Panc1 (cell line): ENCODE results near the gene TOMM40. TPM values are rescaled to one million over a fixed set of nuclear protein-coding genes. Genes with fewer than 3 reads are reported as not detected.

Experiments used
- ATAC-seq: fragments of 200-7000 bp; cut with Tn5 transposase; 2 replicates; pipeline ENCODE4 v1.9.1; 2020; ENCODE audit warnings: mild to moderate bottlenecking, moderate library complexity
- BruUV-seq: library from RNA; stranded (reverse); fragments of 400-500 nt; replicated peaks from 2 replicates; lab custom pipeline; 2021; lab: Mats Ljungman, UMichigan
- CTCF ChIA-PET: fragments of 300-600 bp; sonication (Branson Sonifier 250); formaldehyde crosslinking; loops from one replicate; lab custom pipeline; 2022; ENCODE audit warnings: antibody characterized with exemption; lab: Charles Lee
- POLR2A ChIA-PET: fragments of 300-600 bp; sonication (Branson Sonifier 250); formaldehyde crosslinking; loops from one replicate; lab custom pipeline; 2022; ENCODE audit warnings: antibody characterized with exemption; lab: Charles Lee
- DNase-seq: peaks from one replicate; pipeline ENCODE4 v3.0.0-alpha.2; 2010; ENCODE audit warnings: low read depth, low spot score
- H3K27ac ChIP-seq: 2 replicates; pipeline ENCODE4 v1.5.1; 2011; ENCODE audit warnings: mild to moderate bottlenecking, low read length, inconsistent platforms
- H3K27me3 ChIP-seq: fragments of 200-500 bp; sonication (Bioruptor generic); 2 replicates; pipeline ENCODE4 v1.6.0; 2014; ENCODE audit warnings: low read length, inconsistent platforms; ENCODE audit not compliant: control insufficient read depth, insufficient read depth
- H3K36me3 ChIP-seq: fragments of 200-500 bp; sonication (Bioruptor generic); 2 replicates; pipeline ENCODE4 v1.5.1; 2014; ENCODE audit warnings: inconsistent platforms, mild to moderate bottlenecking, low read length, moderate library complexity; ENCODE audit not compliant: control insufficient read depth, insufficient read depth
- H3K4me1 ChIP-seq: 2 replicates; pipeline ENCODE4 v1.5.1; 2011; ENCODE audit warnings: inconsistent platforms, mild to moderate bottlenecking, low read length, moderate library complexity; ENCODE audit not compliant: control insufficient read depth, insufficient read depth
- H3K4me3 ChIP-seq, 2 experiments: 2 replicates each; pipeline ENCODE4 v1.5.1; 2011 to 2012; ENCODE audit warnings: low read depth in 2 of 2, low read length in 2 of 2, mild to moderate bottlenecking in 2 of 2, inconsistent platforms in 1 of 2, moderate library complexity in 1 of 2
- H3K9me3 ChIP-seq: fragments of 200-500 bp; sonication (Bioruptor generic); 2 replicates; pipeline ENCODE4 v1.5.1; 2014; ENCODE audit warnings: low read depth, mild to moderate bottlenecking, inconsistent platforms, low read length, moderate library complexity; ENCODE audit not compliant: control insufficient read depth, insufficient read depth
- CTCF ChIP-seq: fragments of 450-650 bp; IDR thresholded peaks from 2 replicates; pipeline ENCODE4 v1.5.1; 2017; ENCODE audit warnings: mild to moderate bottlenecking
- REST ChIP-seq, 2 experiments: IDR thresholded peaks; 2 replicates each; pipeline ENCODE4 v1.6.1; 2011 to 2012; ENCODE audit warnings: low read depth in 2 of 2, control low read depth in 1 of 2, low read length in 1 of 2, mild to moderate bottlenecking in 1 of 2, moderate library complexity in 1 of 2; ENCODE audit not compliant: insufficient read depth in 1 of 2
- SIN3A ChIP-seq: IDR thresholded peaks from 2 replicates; pipeline ENCODE4 v1.6.1; 2012; ENCODE audit warnings: low read depth, mild to moderate bottlenecking, low read length, moderate library complexity, borderline replicate concordance; ENCODE audit not compliant: insufficient read depth
- TCF7L2 ChIP-seq: IDR thresholded peaks from 2 replicates; pipeline ENCODE4 v1.6.1; 2011; ENCODE audit warnings: mild to moderate bottlenecking, low read depth, low read length, inconsistent platforms
- in situ Hi-C: cut with HindIII; loops from 2 replicates; pipeline ENCODE4 v1.10.0; 2016; ENCODE audit warnings: low sequenced_read_pairs, low pct_unique_long_range_greater_than_20kb
- intact Hi-C: fragments of 100-400 bp; cut with micrococcal nuclease; formaldehyde crosslinking; loops from one replicate; pipeline ENCODE4 v1.10.0; 2022; ENCODE audit not compliant: unreplicated experiment
- total RNA-seq: library from RNA; stranded (reverse); gene quantifications from one replicate; pipeline ENCODE4 v1.2.1, GENCODE V29; 2021; ENCODE audit not compliant: unreplicated experiment

TOMM40 gene
- total RNA-seq, 1 experiment from 2014 or later: 147 TPM

GRCh38 chr19:44875666-44876451, 15.2 kb upstream of the TOMM40 start:
- TF ChIP-seq REST (IDR thresholded peaks at IDR 0.05; ENCODE audit: insufficient read depth in 1 of 2, low read depth in 2 of 2, low read length in 1 of 2): no peak
- H3K27ac ChIP-seq: peak overlapping the region; percentile 57
- intact Hi-C loops: no loop called here
- ChIA-PET CTCF (no interaction called here), POLR2A (no interaction called here)
- BruUV-seq: no TSS peak
- ATAC-seq (peak; percentile 73), DNase-seq (no peak)
- H3K4me3 ChIP-seq: no peak overlapping the region
- no peaks in the 10 kb centered on the region for H3K27me3 ChIP-seq
- in situ Hi-C loops: no loop called here
- no peaks in the 10 kb centered on the region; the same call in 1 of the 2 replicates for H3K36me3 ChIP-seq
- peaks cover 17% of the 10 kb centered on the region; the same call in 1 of the 2 replicates for H3K4me1 ChIP-seq
- no peaks in the 10 kb centered on the region for H3K9me3 ChIP-seq

- TSS peak; percentile 35 for BruUV-seq
- POLR2A ChIA-PET: no interaction called here
- intact Hi-C loops: no loop called here
- H3K27ac ChIP-seq: no peak overlapping the region; the same call in 1 of the 2 replicates
- H3K27me3 ChIP-seq: no peaks in the 10 kb centered on the region
- H3K36me3 ChIP-seq: no peaks in the 10 kb centered on the region; the same call in 1 of the 2 replicates
- peaks cover 17% of the 10 kb centered on the region; the same call in 1 of the 2 replicates for H3K4me1 ChIP-seq
- H3K4me3 ChIP-seq: no peak overlapping the region
- in situ Hi-C loops: no loop called here
- CTCF ChIA-PET: no interaction called here
- no peaks in the 10 kb centered on the region for H3K9me3 ChIP-seq
- ATAC-seq (no peak), DNase-seq (no peak)
- no peak for TF ChIP-seq SIN3A
- no peak for TF ChIP-seq TCF7L2
- TF ChIP-seq CTCF: no peak
These were observed 14.0 kb upstream of the TOMM40 start for GRCh38 chr19:44876930-44877535.
